Measurements from ENCODE around the gene CCDC136. TPM values are rescaled to one million over a fixed set of nuclear protein-coding genes. Genes with fewer than 3 reads are reported as not detected.

Gene CCDC136
- total RNA-seq (18.4 TPM), polyA plus RNA-seq (27.3 TPM)

GRCh38 chr7:128791121-128791971 lies at the start of gene CCDC136:
CCDC136 (plus strand) TSS chr7:128791968; CDS start chr7:128792412, 444 bp downstream.
- no peak within 1 kb of the TSS for H3K27ac ChIP-seq (ENCODE audit: low read depth)
- under 1% methylated on average over 78 of the region's 80 CpGs for WGBS
- DNase-seq (ENCODE audit: extremely low spot score), result no peak

GRCh38 chr7:128742206-128742605 lies 49.6 kb upstream of the CCDC136 start:
- no peak overlapping the region for H3K27ac ChIP-seq (ENCODE audit: low read depth)
- no peaks in the 10 kb centered on the region for H3K36me3 ChIP-seq (ENCODE audit: insufficient read depth)
- no peaks in the 10 kb centered on the region for H3K4me1 ChIP-seq (ENCODE audit: insufficient read depth)
- WGBS, result 41% methylated on average over 4 of the region's 4 CpGs
- no peak for DNase-seq (ENCODE audit: extremely low spot score)
- no peak overlapping the region for H3K4me3 ChIP-seq (ENCODE audit: low read depth, low read length)

More at GRCh38 chr7:128791121-128791971, at the start of gene CCDC136:
- peak within 1 kb of the TSS; percentile 88 for H3K4me3 ChIP-seq (ENCODE audit: low read depth, low read length)
- H3K4me1 ChIP-seq (ENCODE audit: insufficient read depth), result no peaks in the 10 kb centered on the region
- no peaks in the 10 kb centered on the region for H3K36me3 ChIP-seq (ENCODE audit: insufficient read depth)

- no peak for DNase-seq (ENCODE audit: extremely low spot score)
- Histone ChIP-seq H3K36me3 (ENCODE audit: insufficient read depth) (no peaks in the 10 kb centered on the region), H3K4me3 (ENCODE audit: low read depth, low read length) (no peak overlapping the region), H3K27ac (ENCODE audit: low read depth) (no peak overlapping the region), H3K4me1 (ENCODE audit: insufficient read depth) (no peaks in the 10 kb centered on the region)
- 80% methylated on average over 7 of the region's 7 CpGs for WGBS
Measured at GRCh38 chr7:128743112-128743772, 48.5 kb upstream of the CCDC136 start.

GRCh38 chr7:128744366-128744905 lies 47.3 kb upstream of the CCDC136 start:
- H3K4me1 ChIP-seq (ENCODE audit: insufficient read depth), result no peaks in the 10 kb centered on the region
- DNase-seq (ENCODE audit: extremely low spot score), result no peak

GRCh38 chr7:128745706-128746105 lies 46.1 kb upstream of the CCDC136 start:
- 59% methylated on average over 1 of the region's 1 CpG for WGBS
- DNase-seq (ENCODE audit: extremely low spot score), result no peak
- Histone ChIP-seq H3K36me3 (ENCODE audit: insufficient read depth) (no peaks in the 10 kb centered on the region), H3K4me3 (ENCODE audit: low read depth, low read length) (no peak overlapping the region), H3K4me1 (ENCODE audit: insufficient read depth) (no peaks in the 10 kb centered on the region), H3K27ac (ENCODE audit: low read depth) (no peak overlapping the region)

More at GRCh38 chr7:128744366-128744905, 47.3 kb upstream of the CCDC136 start:
- Histone ChIP-seq H3K27ac (ENCODE audit: low read depth) (no peak overlapping the region), H3K4me3 (ENCODE audit: low read depth, low read length) (no peak overlapping the region), H3K36me3 (ENCODE audit: insufficient read depth) (no peaks in the 10 kb centered on the region)
- 50% methylated on average over 2 of the region's 2 CpGs for WGBS

DNA sequence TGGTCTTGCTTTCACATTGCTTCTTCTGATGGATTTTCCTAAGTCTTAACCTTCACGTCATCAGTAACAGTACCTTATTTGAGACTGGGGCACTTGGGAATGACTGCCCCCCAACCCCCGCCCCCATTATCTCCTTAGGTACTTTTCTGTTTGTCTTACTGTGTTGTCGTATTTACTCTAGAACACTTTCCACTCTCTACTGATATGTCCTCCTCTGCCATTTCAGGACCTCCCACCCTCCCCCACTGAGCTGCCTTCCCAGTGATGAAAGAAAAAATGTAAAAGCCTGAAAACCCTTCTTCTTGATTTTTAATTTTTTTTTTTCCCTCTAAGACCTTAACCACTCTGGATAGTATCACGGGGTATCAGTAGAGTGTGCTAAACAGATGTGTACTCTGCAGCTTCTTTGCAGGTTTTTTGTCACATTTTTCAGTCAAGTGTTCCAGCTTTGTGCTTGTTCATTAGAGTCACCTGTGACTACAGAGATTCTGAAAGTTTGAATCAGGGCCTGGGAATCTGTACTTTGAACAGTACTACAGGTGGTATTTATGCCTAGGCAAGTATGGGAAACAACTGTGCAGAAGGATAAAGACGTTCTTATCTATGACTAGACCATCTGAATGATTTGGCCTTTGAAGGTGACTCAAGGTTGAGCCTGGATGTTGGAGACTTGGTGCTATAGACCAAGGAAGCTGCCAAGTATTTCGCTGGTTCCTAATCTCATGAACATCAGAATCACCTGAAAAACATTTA lies 44.3 kb upstream of the CCDC136 start:
- Histone ChIP-seq H3K27ac (ENCODE audit: low read depth) (no peak overlapping the region), H3K4me1 (ENCODE audit: insufficient read depth) (no peaks in the 10 kb centered on the region), H3K36me3 (ENCODE audit: insufficient read depth) (peaks cover 1% of the 10 kb centered on the region), H3K4me3 (ENCODE audit: low read depth, low read length) (no peak overlapping the region)
- WGBS, result 80% methylated on average over 6 of the region's 6 CpGs
- DNase-seq (ENCODE audit: extremely low spot score), result no peak

GRCh38 chr7:128752251-128752650 lies 39.5 kb upstream of the CCDC136 start:
- H3K36me3 ChIP-seq (ENCODE audit: insufficient read depth), result peaks cover 5% of the 10 kb centered on the region
- H3K27ac ChIP-seq (ENCODE audit: low read depth), result no peak overlapping the region
- 69% methylated on average over 1 of the region's 1 CpG for WGBS
- DNase-seq (ENCODE audit: extremely low spot score), result no peak
- no peaks in the 10 kb centered on the region for H3K4me1 ChIP-seq (ENCODE audit: insufficient read depth)
- H3K4me3 ChIP-seq (ENCODE audit: low read depth, low read length), result no peak overlapping the region

DNA sequence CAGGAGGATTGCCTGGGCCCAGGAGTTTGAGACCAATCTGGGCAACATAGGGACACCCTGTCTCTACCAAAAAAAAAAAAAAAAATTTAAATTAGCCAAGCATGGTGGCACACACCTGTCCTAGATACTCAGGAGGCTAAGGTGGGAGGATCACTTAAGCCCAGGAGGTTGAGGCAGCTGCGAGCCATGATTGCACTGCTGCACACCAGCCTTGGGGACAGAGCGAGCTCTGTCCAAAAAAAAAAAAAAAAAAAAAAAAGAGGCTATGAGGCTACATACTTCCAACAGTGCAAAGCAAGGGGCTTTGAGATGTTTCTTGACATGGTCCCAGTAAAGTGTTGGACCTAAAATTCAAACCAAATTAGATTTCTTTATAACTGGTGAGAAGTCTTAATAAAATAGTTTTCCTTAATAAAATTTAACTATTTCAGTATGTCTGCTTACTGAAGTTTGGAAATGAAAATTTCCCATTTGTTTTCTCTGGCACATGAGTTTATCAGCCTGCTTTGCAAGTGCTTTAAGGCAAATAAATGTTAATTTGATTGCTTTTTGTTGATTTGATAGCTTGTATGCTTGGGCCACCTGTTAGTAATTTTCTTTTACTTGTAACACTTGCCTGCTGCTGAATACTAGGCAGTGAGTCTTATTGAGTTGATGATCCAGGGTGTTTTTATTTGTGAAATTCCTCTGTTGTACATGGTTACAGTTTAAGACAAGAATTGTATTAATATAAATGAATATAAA lies 36.5 kb upstream of the CCDC136 start:
- H3K4me3 ChIP-seq (ENCODE audit: low read depth, low read length), result no peak overlapping the region
- peaks cover 5% of the 10 kb centered on the region for H3K36me3 ChIP-seq (ENCODE audit: insufficient read depth)
- WGBS, result 81% methylated on average over 2 of the region's 2 CpGs
- no peaks in the 10 kb centered on the region for H3K4me1 ChIP-seq (ENCODE audit: insufficient read depth)
- no peak overlapping the region for H3K27ac ChIP-seq (ENCODE audit: low read depth)
- DNase-seq (ENCODE audit: extremely low spot score), result no peak

GRCh38 chr7:128755819-128756476 lies 35.8 kb upstream of the CCDC136 start:
- H3K36me3 ChIP-seq (ENCODE audit: insufficient read depth), result peaks cover 5% of the 10 kb centered on the region
- H3K27ac ChIP-seq (ENCODE audit: low read depth), result no peak overlapping the region
- no peak overlapping the region for H3K4me3 ChIP-seq (ENCODE audit: low read depth, low read length)
- no peak for DNase-seq (ENCODE audit: extremely low spot score)
- no peaks in the 10 kb centered on the region for H3K4me1 ChIP-seq (ENCODE audit: insufficient read depth)
- 50% methylated on average over 5 of the region's 5 CpGs for WGBS

DNA sequence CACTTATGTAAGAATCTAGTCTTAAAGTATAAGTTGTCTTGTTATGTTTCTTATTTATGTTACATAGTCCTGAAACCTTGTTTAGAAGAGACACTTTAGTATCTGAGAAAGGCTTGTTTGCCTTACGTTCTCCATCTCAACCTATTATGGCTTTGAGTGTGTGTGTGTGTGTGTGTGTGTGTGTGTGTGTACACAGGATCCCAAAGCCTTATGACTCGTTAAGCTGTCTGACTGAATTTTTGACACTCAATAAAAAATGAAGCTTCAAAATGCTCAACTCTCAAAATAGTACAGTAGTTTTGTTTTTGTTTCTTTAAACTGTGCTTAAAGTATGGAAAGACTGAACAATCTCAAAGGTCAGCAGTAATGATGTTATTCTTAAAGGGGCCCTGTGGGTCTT lies 34.6 kb upstream of the CCDC136 start:
- no peaks in the 10 kb centered on the region for H3K4me1 ChIP-seq (ENCODE audit: insufficient read depth)
- WGBS, result 32% methylated on average over 2 of the region's 2 CpGs
- DNase-seq (ENCODE audit: extremely low spot score), result no peak
- H3K36me3 ChIP-seq (ENCODE audit: insufficient read depth), result peaks cover 4% of the 10 kb centered on the region
- no peak overlapping the region for H3K4me3 ChIP-seq (ENCODE audit: low read depth, low read length)
- no peak overlapping the region for H3K27ac ChIP-seq (ENCODE audit: low read depth)

DNA sequence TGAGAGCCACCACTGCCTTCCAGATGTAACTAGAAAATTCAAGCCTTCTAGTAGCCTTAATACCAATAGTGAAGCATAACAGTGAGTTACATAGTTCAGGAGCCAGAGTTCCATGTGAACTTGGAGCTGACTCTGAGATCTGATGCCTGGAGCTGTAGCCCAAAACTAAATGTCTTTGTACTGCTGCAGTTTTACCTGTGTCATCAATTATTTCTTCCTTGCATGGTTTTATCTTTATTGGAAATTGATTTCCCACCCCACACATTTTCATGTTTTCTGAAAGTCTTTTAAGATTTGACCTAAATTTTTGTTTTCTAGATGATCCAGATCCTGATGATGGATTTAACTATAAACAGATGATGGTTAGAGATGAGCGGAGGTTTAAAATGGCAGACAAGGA lies 33.2 kb upstream of the CCDC136 start:
- Histone ChIP-seq H3K4me3 (ENCODE audit: low read depth, low read length) (no peak overlapping the region), H3K4me1 (ENCODE audit: insufficient read depth) (no peaks in the 10 kb centered on the region), H3K27ac (ENCODE audit: low read depth) (no peak overlapping the region), H3K36me3 (ENCODE audit: insufficient read depth) (peaks cover 4% of the 10 kb centered on the region)
- DNase-seq (ENCODE audit: extremely low spot score), result no peak
- 96% methylated on average over 1 of the region's 1 CpG for WGBS

- no peak for DNase-seq (ENCODE audit: extremely low spot score)
- H3K4me1 ChIP-seq (ENCODE audit: insufficient read depth), result no peaks in the 10 kb centered on the region
- H3K27ac ChIP-seq (ENCODE audit: low read depth), result no peak overlapping the region
- H3K4me3 ChIP-seq (ENCODE audit: low read depth, low read length), result no peak overlapping the region
- H3K36me3 ChIP-seq (ENCODE audit: insufficient read depth), result no peaks in the 10 kb centered on the region
Measured at GRCh38 chr7:128759242-128759641, 32.5 kb upstream of the CCDC136 start.
